ENCODE data around the gene APOL2. TPM values are rescaled to one million over a fixed set of nuclear protein-coding genes. Genes with fewer than 3 reads are reported as not detected.
A peak's percentile ranks its signal among the peaks of the same experiment; 100 is the strongest.

Gene APOL2
- total RNA-seq = 10 to 100 TPM; 21.8 to 38.1 (median 28.2) TPM
- polyA plus RNA-seq = 10 to 100 TPM; 13.6 to 33.7 TPM
- long read RNA-seq, donor 1, transcript APOL2-202 (5 exons, 2,551 nt) = major isoform, 91 of 100 reads
- long read RNA-seq, donor 1, partial matches to known transcripts = 1 of 100 reads
- long read RNA-seq, donor 1, other reads (novel, unspliced or antisense) = 5 of 100 reads
- long read RNA-seq, donor 2 = 0 reads
- long read RNA-seq, donor 3, transcript APOL2-202 (5 exons, 2,551 nt) = major isoform, 12 of 20 reads
- long read RNA-seq, donor 3, partial matches to known transcripts = 1 of 20 reads
- long read RNA-seq, donor 3, other reads (novel, unspliced or antisense) = 6 of 20 reads

- H3K4me1 ChIP-seq (ENCODE audit: insufficient read depth) = peaks cover 16% of the 10 kb centered on the region
- intact Hi-C loops (cut with DNase I) = loop anchor here in 1 of 4 donors (10.0 kb wide), 1 partner anchor 95 kb away; no protein-coding TSS in a partner anchor
- H3K9me3 ChIP-seq = no peaks in the 10 kb centered on the region
- peak; percentile 85 to 92 (median 90) for DNase-seq
- H3K27me3 ChIP-seq = no peaks in the 10 kb centered on the region
- H3K27ac ChIP-seq = peak within 1 kb of the TSS; percentile 66 to 83
- H3K4me3 ChIP-seq = peak within 1 kb of the TSS; percentile 48
- no peaks in the 10 kb centered on the region for H3K36me3 ChIP-seq
- WGBS, 3 donors = 2 to 7% (median 3%) methylated on average over 13 of the region's 13 CpGs
- TF ChIP-seq POLR2A (IDR thresholded peaks at IDR 0.05) (peak; percentile 71), EP300 (IDR thresholded peaks at IDR 0.05) (no peak), CTCF (IDR thresholded peaks at IDR 0.05) (peak; percentile 60 to 79 (median 78))
Observed at GRCh38 chr22:36239401-36240171, at the start of gene APOL2. APOL2 (minus strand) TSS chr22:36239527; CDS start chr22:36233162, 6,365 bp downstream.

- no peaks in the 10 kb centered on the region for H3K27me3 ChIP-seq
- H3K4me3 ChIP-seq = no peak overlapping the region
- intact Hi-C loops (cut with DNase I) = loop anchor here (5.0 to 10.0 kb wide), 4 partner anchors 66 to 96 kb away; no protein-coding TSS in a partner anchor
- H3K27ac ChIP-seq = no peak overlapping the region
- no peaks in the 10 kb centered on the region for H3K9me3 ChIP-seq
- TF ChIP-seq CTCF (IDR thresholded peaks at IDR 0.05) (no peak), EP300 (IDR thresholded peaks at IDR 0.05) (no peak)
- DNase-seq = peak in 2 of 5 donors; percentile 33 to 42
- WGBS, 3 donors = 86 to 91% (median 87%) methylated on average over 33 of the region's 33 CpGs
- H3K36me3 ChIP-seq = no peaks in the 10 kb centered on the region
- no peaks in the 10 kb centered on the region for H3K4me1 ChIP-seq (ENCODE audit: insufficient read depth)
Observed at GRCh38 chr22:36288571-36289405, 49.5 kb upstream of the APOL2 start.

- H3K36me3 ChIP-seq = no peaks in the 10 kb centered on the region
- H3K4me3 ChIP-seq = no peak overlapping the region
- H3K9me3 ChIP-seq = no peaks in the 10 kb centered on the region
- intact Hi-C loops (cut with DNase I) = loop anchor here (5.0 to 10.0 kb wide), 4 partner anchors 66 to 96 kb away; no protein-coding TSS in a partner anchor
- H3K27me3 ChIP-seq = no peaks in the 10 kb centered on the region
- DNase-seq = peak in 2 of 5 donors; percentile 28 to 42
- 87 to 91% (median 87%) methylated on average over 20 of the region's 20 CpGs for WGBS, 3 donors
- TF ChIP-seq POLR2A (IDR thresholded peaks at IDR 0.05) (no peak), EP300 (IDR thresholded peaks at IDR 0.05) (no peak), CTCF (IDR thresholded peaks at IDR 0.05) (no peak)
- H3K27ac ChIP-seq = no peak overlapping the region
- no peaks in the 10 kb centered on the region for H3K4me1 ChIP-seq (ENCODE audit: insufficient read depth)
Observed at GRCh38 chr22:36287881-36288515, 48.7 kb upstream of the APOL2 start.

All from ovary (tissue), 10 donors.